SK-N-SH (cell line): ENCODE measurements around the gene IL17RA. TPM values are rescaled to one million over a fixed set of nuclear protein-coding genes. Genes with fewer than 3 reads are reported as not detected.

Experiments
- CTCF ChIA-PET: fragments of 300-600, 350-600 bp; formaldehyde crosslinking; extraction: SDS; loops from one replicate; lab custom pipeline; 2021; lab: Yijun Ruan, JAX
- POLR2A ChIA-PET: fragments of 350-600 bp; sonication (Branson Sonifier 250); formaldehyde crosslinking; extraction: SDS; loops from one replicate; lab custom pipeline; 2020; ENCODE audit warnings: antibody characterized with exemption, inconsistent platforms; lab: Yijun Ruan, JAX
- DNase-seq: peaks from one replicate; pipeline ENCODE4 v3.0.0; 2012
- H2AFZ ChIP-seq: fragments of 200-600 bp; sonication (generic); 2 replicates; pipeline ENCODE4 v1.8.1; 2016; ENCODE audit warnings: antibody characterized with exemption, mild to moderate bottlenecking, low read depth
- H3F3A ChIP-seq: fragments of 200-600 bp; sonication (generic); replicated peaks from 2 replicates; pipeline ENCODE3; 2016; ENCODE audit warnings: antibody characterized with exemption, mild to moderate bottlenecking; ENCODE audit not compliant: insufficient read depth
- H3K27ac ChIP-seq, 2 experiments: fragments of 200-500 bp in 1 of 2; fragments of 200-600 bp in 1 of 2; sonication (Bioruptor generic) in 1 of 2; sonication (generic), shearing (Covaris generic) in 1 of 2; 2 replicates each; pipeline versions ENCODE4 v1.5.1 to v1.6.1; 2014 to 2016; ENCODE audit warnings: low read depth in 2 of 2, inconsistent platforms in 1 of 2, low read length in 1 of 2, mild to moderate bottlenecking in 1 of 2, mixed read lengths in 1 of 2
- H3K27me3 ChIP-seq: fragments of 200-600 bp; sonication (generic), shearing (Covaris generic); 2 replicates; pipeline ENCODE4 v1.6.1; 2016; ENCODE audit warnings: mixed run types; ENCODE audit not compliant: insufficient read depth
- H3K36me3 ChIP-seq, 2 experiments: fragments of 200-500 bp in 1 of 2; fragments of 200-600 bp in 1 of 2; sonication (Bioruptor generic) in 1 of 2; sonication (generic) in 1 of 2; replicated peaks in 1 of 2; 2 replicates each; pipeline versions ENCODE3 to v1.5.1; 2014 to 2016; ENCODE audit warnings: low read length in 1 of 2, mild to moderate bottlenecking in 1 of 2; ENCODE audit not compliant: insufficient read depth in 2 of 2, control insufficient read depth in 1 of 2
- H3K4me1 ChIP-seq, 2 experiments: fragments of 200-500 bp in 1 of 2; fragments of 200-600 bp in 1 of 2; sonication (Bioruptor generic) in 1 of 2; sonication (generic), shearing (Covaris generic) in 1 of 2; 2 replicates each; pipeline versions ENCODE4 v1.5.1 to v1.6.1; 2014 to 2016; ENCODE audit warnings: low read depth in 1 of 2, low read length in 1 of 2, mixed run types in 1 of 2; ENCODE audit not compliant: insufficient read depth in 2 of 2, control insufficient read depth in 1 of 2
- H3K4me2 ChIP-seq: fragments of 200-600 bp; sonication (generic), shearing (Covaris generic); 2 replicates; pipeline ENCODE4 v1.6.1; 2017; ENCODE audit warnings: mixed run types
- H3K4me3 ChIP-seq, 2 experiments: fragments of 200-500 bp in 1 of 2; fragments of 200-600 bp in 1 of 2; sonication (Bioruptor generic) in 1 of 2; sonication (generic), shearing (Covaris generic) in 1 of 2; 2 replicates each; pipeline versions ENCODE4 v1.5.1 to v1.8.1; 2014 to 2016; ENCODE audit warnings: low read depth in 2 of 2, inconsistent platforms in 1 of 2, low read length in 1 of 2, mild to moderate bottlenecking in 1 of 2, mixed read lengths in 1 of 2, moderate library complexity in 1 of 2
- H3K79me2 ChIP-seq: fragments of 200-600 bp; sonication (generic); 2 replicates; pipeline ENCODE4 v1.8.1; 2017; ENCODE audit warnings: mild to moderate bottlenecking; ENCODE audit not compliant: insufficient read depth
- H3K9ac ChIP-seq: fragments of 200-600 bp; sonication (generic); 2 replicates; pipeline ENCODE4 v1.6.1; 2017; ENCODE audit warnings: mixed run types
- H3K9me2 ChIP-seq: fragments of 200-600 bp; sonication (generic); 2 replicates; pipeline ENCODE4 v1.6.1; 2017; ENCODE audit warnings: mixed run types
- H3K9me3 ChIP-seq: fragments of 200-600 bp; sonication (generic); 2 replicates; pipeline ENCODE4 v1.6.1; 2017; ENCODE audit warnings: mixed run types, mild to moderate bottlenecking, moderate library complexity
- H4K20me1 ChIP-seq: fragments of 200-600 bp; sonication (generic); 2 replicates; pipeline ENCODE4 v1.6.1; 2017; ENCODE audit warnings: mild to moderate bottlenecking, mixed run types; ENCODE audit not compliant: insufficient read depth
- ELF1 ChIP-seq: IDR thresholded peaks from 2 replicates; pipeline ENCODE4 v1.4.0; 2012
- GATA2 ChIP-seq: sonication (generic); formaldehyde crosslinking; IDR thresholded peaks from 2 replicates; pipeline ENCODE4 v1.5.0; 2020; ENCODE audit warnings: mild to moderate bottlenecking, missing genetic modification reagents
- JUND ChIP-seq: IDR thresholded peaks from 2 replicates; pipeline ENCODE4 v1.4.0; 2012
- MXI1 ChIP-seq: IDR thresholded peaks from 2 replicates; pipeline ENCODE4 v1.6.1; 2012; ENCODE audit warnings: mild to moderate bottlenecking, low read depth, low read length, improper control_type of control experiment
- NFIC ChIP-seq: IDR thresholded peaks from 2 replicates; pipeline ENCODE4 v1.4.0; 2012; ENCODE audit warnings: borderline replicate concordance
- NRF1 ChIP-seq: IDR thresholded peaks from 2 replicates; pipeline ENCODE4 v1.6.1; 2012; ENCODE audit warnings: low read depth, mild to moderate bottlenecking, low read length
- RCOR1 ChIP-seq: fragments of 150-350 bp; IDR thresholded peaks from 2 replicates; pipeline ENCODE4 v1.6.1; 2017; ENCODE audit warnings: antibody characterized with exemption, low read length
- RFX5 ChIP-seq: IDR thresholded peaks from 2 replicates; pipeline ENCODE4 v1.6.1; 2012; ENCODE audit warnings: mild to moderate bottlenecking, improper control_type of control experiment, low read length
- TEAD4 ChIP-seq: IDR thresholded peaks from 2 replicates; pipeline ENCODE4 v1.4.0; 2012; ENCODE audit warnings: mild to moderate bottlenecking, borderline replicate concordance; ENCODE audit not compliant: insufficient read depth
- WGBS: methylation state at CpG from one replicate; pipeline ENCODE4 v1.1.6; 2017; ENCODE audit warnings: low lambda C conversion rate; 5-methylcytosine and 5-hydroxymethylcytosine counted together
- polyA plus RNA-seq, 3 experiments: library from polyadenylated mRNA; depleted of rRNA; stranded (reverse); fragments of >200 nt; gene quantifications; 2 replicates each; pipeline ENCODE4 v1.2.3, GENCODE V29; 2012
- TF ChIP-seq, protein P1 (sequence below): IDR thresholded peaks from 2 replicates; pipeline ENCODE4 v1.4.0; 2012; ENCODE audit warnings: low read depth, borderline replicate concordance
- TF ChIP-seq, protein P2 (sequence below): IDR thresholded peaks from 2 replicates; pipeline ENCODE4 v1.6.1; 2012; ENCODE audit warnings: mild to moderate bottlenecking, low read depth, low read length, moderate library complexity

IL17RA gene
- polyA plus RNA-seq, 1 of the 3 experiments (the other 2 are of a cell fraction): 4.5 TPM

DNA sequence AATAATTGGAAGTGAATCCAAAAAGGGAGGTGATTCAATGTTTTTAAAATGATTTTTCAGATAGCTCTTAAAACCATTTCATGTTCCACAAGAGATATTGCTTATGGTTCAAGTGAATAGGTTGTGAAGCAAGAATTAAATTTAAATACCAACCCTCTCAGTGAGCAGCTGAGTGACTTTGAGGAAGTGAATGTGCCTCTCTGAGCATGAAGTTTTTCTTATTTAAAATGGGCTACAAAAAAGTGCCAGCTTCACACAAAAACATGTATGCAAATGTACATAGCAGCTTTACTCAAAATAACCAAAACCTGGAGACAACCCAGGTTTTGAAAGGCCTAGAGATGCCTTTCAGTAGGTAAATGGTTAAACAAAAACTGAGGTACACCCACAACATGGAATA lies 41.3 kb upstream of the IL17RA start:
- Histone ChIP-seq H3K9me2 (no peaks in the 10 kb centered on the region), H3K36me3 (no peaks in the 10 kb centered on the region), H3K9ac (no peak overlapping the region), H3K4me1 (no peaks in the 10 kb centered on the region), H3K79me2 (no peaks in the 10 kb centered on the region), H3K9me3 (no peaks in the 10 kb centered on the region), H3K27me3 (peaks cover 5% of the 10 kb centered on the region; the same call in 1 of the 2 replicates), H3K4me3 (no peak overlapping the region), H3K4me2 (no peak overlapping the region), H2AFZ (no peak overlapping the region), H4K20me1 (no peaks in the 10 kb centered on the region), H3K27ac (no peak overlapping the region), H3F3A (no peaks in the 10 kb centered on the region)
- DNase-seq: no peak
- CTCF ChIA-PET: no interaction called here
- POLR2A ChIA-PET: no interaction called here
- no peak for TF ChIP-seq MXI1
- TF ChIP-seq NFIC: no peak
- TF ChIP-seq RCOR1: no peak
- TF ChIP-seq, protein P1, sequence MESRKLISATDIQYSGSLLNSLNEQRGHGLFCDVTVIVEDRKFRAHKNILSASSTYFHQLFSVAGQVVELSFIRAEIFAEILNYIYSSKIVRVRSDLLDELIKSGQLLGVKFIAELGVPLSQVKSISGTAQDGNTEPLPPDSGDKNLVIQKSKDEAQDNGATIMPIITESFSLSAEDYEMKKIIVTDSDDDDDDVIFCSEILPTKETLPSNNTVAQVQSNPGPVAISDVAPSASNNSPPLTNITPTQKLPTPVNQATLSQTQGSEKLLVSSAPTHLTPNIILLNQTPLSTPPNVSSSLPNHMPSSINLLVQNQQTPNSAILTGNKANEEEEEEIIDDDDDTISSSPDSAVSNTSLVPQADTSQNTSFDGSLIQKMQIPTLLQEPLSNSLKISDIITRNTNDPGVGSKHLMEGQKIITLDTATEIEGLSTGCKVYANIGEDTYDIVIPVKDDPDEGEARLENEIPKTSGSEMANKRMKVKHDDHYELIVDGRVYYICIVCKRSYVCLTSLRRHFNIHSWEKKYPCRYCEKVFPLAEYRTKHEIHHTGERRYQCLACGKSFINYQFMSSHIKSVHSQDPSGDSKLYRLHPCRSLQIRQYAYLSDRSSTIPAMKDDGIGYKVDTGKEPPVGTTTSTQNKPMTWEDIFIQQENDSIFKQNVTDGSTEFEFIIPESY: no peak
- TF ChIP-seq, protein P2, sequence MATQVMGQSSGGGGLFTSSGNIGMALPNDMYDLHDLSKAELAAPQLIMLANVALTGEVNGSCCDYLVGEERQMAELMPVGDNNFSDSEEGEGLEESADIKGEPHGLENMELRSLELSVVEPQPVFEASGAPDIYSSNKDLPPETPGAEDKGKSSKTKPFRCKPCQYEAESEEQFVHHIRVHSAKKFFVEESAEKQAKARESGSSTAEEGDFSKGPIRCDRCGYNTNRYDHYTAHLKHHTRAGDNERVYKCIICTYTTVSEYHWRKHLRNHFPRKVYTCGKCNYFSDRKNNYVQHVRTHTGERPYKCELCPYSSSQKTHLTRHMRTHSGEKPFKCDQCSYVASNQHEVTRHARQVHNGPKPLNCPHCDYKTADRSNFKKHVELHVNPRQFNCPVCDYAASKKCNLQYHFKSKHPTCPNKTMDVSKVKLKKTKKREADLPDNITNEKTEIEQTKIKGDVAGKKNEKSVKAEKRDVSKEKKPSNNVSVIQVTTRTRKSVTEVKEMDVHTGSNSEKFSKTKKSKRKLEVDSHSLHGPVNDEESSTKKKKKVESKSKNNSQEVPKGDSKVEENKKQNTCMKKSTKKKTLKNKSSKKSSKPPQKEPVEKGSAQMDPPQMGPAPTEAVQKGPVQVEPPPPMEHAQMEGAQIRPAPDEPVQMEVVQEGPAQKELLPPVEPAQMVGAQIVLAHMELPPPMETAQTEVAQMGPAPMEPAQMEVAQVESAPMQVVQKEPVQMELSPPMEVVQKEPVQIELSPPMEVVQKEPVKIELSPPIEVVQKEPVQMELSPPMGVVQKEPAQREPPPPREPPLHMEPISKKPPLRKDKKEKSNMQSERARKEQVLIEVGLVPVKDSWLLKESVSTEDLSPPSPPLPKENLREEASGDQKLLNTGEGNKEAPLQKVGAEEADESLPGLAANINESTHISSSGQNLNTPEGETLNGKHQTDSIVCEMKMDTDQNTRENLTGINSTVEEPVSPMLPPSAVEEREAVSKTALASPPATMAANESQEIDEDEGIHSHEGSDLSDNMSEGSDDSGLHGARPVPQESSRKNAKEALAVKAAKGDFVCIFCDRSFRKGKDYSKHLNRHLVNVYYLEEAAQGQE: no peak
- no peak for TF ChIP-seq ELF1

DNA sequence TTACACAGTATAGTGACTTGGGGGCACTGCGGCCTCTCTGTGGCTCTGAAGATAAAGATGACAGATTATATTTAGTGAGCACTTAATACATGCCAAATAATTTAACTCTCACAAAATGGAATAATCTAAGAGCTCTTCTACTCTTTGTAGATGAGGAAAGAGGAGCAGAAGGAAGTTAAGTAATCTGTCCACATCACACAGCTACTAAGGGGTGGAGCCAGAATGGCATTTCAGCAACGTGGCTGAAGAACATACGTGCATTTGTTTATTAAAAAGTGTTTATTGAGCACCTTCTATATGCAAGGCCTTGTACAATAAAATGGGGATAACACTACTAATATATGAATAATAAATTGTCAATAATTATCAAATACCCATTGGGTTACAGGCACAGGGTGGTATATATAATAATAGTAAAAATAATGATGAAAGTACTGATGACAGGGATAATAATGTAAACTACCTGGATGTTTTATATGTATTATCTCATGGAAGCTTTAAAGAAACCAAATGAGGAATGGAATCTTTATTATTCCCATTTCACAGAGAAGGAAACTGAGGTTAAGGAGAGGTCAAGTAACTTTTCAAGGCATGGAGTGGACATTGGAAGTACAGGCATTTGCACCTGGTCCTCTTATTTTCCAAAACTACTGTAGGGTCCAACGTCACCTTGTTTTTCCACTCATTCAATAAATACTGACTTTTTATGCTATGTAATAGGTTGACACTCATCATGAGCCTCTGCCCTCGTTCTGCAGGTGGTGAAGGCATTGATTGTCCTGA lies 38.0 kb upstream of the IL17RA start:
- H3K4me2 ChIP-seq: no peak overlapping the region
- no peaks in the 10 kb centered on the region for H3K4me1 ChIP-seq
- no peaks in the 10 kb centered on the region for H3F3A ChIP-seq
- no peak overlapping the region for H2AFZ ChIP-seq
- peaks cover 5% of the 10 kb centered on the region; the same call in 1 of the 2 replicates for H3K27me3 ChIP-seq
- POLR2A ChIA-PET: no interaction called here
- H3K4me3 ChIP-seq: no peak overlapping the region
- H4K20me1 ChIP-seq: no peaks in the 10 kb centered on the region
- no peaks in the 10 kb centered on the region for H3K36me3 ChIP-seq
- no peaks in the 10 kb centered on the region for H3K79me2 ChIP-seq
- H3K9me3 ChIP-seq: no peaks in the 10 kb centered on the region
- CTCF ChIA-PET: interaction anchor here (2.6 kb wide), 1 partner anchor 11 kb away, joined by 12 read pairs; no protein-coding TSS in a partner anchor
- H3K9me2 ChIP-seq: no peaks in the 10 kb centered on the region
- no peak overlapping the region for H3K27ac ChIP-seq
- H3K9ac ChIP-seq: no peak overlapping the region
- no peak for DNase-seq
- TF ChIP-seq RFX5: no peak
- TF ChIP-seq NRF1: no peak
- no peak for TF ChIP-seq TEAD4
- TF ChIP-seq MXI1: no peak
- TF ChIP-seq, protein P2: no peak
- no peak for TF ChIP-seq GATA2 (CRISPR knock-in tag)
- TF ChIP-seq JUND: no peak
- 12% methylated on average over 5 of the region's 5 CpGs for WGBS
